NCI-H226 (cell line): Measurements from ENCODE around the gene ERFL.

Experiments
- DNase-seq: peaks from one replicate; pipeline ENCODE4 v3.0.0-alpha.2; 2015

Gene ERFL

GRCh38 chr19:41912899-41913537, 15.2 kb downstream of the ERFL start:
- DNase-seq, result no peak

DNA sequence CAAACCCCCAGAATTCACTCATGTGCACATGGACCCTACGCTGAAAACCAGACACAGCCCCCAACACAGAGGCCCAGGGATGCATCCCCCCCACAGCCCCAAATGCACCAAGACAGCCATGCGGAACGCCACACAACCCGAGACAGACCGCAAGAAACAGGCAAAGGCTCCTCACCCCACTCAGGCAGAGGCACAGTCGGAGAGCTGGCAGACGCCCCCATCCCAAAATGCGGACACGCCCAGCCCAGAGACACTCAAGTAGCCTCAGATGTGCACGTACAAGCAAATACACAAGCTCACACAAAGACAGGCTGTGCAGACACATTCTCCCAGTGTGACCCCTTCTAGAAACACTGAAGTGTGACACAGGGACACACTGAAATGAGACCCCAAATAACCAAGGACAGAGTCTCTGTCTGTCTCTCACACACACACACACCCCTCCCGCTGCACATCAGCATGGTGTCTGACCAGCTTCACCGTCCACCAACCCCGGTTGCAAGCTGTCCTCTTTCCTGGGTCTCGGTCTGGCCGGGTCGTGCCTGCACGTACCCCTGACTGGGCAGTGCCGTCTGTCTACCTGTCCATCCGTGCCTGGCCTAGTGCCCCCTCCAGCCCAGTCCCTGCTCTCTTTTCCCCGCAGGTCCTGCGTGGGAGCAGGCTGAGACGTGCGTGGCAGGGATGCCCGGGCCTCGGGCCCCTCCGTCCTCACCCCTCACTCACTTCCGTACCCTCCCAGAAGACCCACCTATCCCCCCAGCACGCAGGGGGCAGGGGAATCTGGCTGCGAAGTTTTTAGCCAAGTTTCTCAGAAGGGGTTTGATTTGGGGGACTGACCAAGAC, 16.1 kb downstream of the ERFL start:
- DNase-seq, result no peak

DNA sequence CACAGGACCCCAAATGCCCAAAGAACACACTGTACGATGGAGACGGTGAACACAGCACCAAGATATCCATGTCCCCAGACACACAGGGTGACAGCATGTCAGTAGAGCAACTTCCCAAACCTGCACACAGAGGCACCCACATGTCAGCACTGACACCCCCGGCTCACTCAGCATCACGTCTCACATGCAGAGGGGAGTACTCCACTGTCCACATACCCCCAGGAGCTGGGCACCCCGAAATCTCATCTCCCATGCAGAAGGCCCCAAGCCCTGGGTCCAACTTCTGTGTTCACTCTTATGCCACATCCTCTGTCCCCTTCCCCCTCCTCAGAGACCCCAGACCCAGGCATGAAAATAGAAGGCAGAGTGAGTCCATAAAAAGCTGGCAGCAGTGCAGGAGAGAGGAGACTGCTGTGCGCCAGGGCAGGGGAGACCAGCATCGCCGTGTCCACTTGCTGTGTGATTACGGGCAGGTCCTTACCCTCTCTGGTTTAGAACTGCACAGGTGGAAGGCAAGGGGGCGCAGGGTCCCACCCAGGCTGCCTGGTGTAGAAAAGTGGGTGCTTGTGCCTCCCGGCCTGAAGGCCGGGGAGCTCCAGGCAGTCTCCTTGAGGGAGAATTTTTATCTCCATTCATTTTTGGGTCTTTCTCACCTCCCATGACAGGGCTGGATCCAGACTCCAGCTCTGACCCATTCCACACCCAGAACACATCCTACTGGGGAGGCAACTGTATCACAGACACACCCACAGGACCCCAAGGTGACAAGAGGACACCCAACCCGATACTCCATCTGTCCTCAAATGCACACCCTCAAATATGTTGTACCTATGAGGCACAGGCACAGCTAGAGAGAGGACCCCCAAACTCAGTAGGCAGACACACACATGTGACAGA, 17.0 kb downstream of the ERFL start:
- no peak for DNase-seq

DNA sequence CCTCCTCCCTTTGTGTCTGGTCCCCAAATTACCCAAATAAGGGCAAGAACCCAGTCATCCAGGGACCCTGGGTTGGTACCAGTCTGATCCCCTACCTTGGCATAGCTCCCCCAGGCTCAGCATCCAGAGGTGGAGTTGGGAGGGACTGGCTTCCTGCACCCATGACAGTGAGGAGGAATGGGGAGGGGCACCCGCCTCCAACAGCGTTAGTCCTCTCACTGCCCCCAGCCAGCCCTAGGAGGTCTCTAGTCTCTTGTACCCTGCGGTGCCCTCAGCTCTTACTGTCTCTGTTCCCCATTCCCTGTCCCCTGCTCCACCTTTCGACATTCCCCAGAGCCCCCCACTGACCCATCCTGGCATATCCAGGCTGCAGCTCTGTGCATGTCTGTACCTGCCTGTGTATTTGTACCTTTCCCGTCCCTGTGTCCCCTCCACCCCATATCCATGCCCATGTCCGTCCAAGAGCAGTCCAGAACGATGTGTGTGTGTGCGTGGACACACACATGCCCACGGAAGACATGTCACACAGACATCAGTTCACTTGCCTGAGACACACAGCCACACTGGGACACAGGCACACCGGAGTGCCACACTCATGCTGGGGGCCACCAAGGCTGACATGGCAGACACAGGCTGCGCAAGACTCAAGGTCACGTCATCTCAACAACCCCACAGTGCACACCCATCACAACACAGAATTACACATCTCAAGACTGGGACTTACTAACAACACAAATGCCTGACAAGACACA, 17.8 kb downstream of the ERFL start:
- DNase-seq, result no peak

GRCh38 chr19:41909706-41910105, 18.5 kb downstream of the ERFL start:
- no peak for DNase-seq

DNA sequence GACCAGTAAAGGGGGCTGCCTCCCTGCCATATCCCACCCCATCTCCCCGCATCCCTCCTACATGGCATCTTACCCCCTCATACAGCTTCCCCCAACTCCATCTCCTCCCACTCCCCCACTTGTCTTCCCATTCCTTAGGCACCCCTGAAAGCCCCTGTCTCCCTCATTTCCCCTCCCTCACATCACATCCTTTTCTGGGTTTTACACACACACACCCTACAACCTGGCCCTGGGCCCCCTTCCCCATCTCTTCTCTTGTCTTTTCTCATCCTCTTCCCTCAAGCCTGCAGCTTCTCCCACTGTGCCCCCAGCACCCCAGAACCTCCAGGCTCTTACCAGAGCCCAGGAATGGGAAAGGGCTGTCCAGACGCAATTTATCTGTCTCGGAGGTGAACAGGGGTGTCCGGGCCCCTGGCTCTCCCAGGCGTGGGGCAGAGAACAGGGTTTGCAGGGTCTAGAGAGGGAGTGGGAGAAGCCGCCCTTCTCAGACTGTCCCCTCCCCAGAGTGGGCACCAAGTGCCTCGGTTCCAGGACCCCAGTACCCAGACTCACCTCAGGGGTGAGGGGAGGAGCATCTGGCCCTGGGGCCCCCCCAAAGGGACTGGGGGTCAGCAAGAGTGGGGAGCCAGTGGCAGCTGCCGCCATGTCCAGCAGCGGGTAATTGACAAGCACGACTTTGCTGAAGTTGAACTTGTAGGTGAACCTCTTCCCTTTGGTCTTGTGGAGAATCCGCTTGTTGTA, 19.4 kb downstream of the ERFL start:
- no peak for DNase-seq

DNA sequence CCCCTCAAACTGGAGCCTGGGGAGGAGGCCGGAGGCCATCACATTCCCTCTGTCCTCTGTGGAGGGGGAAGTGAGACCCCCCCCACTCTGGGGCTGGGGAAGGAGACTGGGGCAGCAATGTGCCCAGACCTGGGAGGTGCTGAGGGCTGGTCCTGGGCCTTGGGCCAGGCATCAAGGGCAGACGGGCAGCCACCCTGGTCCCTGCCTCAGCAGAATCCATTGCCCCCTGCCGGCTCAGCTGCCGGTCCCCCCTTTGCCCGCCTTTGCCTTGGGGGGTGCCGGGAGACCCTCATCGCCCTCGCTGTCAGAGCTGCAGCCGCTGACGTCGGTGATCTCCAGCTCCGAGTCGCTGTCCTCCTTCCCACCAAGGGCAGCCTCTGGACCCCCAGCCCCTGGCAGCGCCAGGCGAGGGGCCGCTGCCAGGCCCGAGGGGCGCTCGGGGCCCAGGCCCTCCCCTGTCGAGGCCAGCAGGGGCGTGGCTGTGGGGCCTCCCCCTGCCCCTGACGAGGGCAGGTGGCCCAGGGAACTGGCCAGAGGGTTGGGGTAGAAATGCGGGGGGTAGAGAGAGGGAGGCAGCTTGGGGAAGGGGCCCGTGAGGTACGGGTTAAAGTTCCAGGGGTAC, 20.1 kb downstream of the ERFL start:
- no peak for DNase-seq

DNA sequence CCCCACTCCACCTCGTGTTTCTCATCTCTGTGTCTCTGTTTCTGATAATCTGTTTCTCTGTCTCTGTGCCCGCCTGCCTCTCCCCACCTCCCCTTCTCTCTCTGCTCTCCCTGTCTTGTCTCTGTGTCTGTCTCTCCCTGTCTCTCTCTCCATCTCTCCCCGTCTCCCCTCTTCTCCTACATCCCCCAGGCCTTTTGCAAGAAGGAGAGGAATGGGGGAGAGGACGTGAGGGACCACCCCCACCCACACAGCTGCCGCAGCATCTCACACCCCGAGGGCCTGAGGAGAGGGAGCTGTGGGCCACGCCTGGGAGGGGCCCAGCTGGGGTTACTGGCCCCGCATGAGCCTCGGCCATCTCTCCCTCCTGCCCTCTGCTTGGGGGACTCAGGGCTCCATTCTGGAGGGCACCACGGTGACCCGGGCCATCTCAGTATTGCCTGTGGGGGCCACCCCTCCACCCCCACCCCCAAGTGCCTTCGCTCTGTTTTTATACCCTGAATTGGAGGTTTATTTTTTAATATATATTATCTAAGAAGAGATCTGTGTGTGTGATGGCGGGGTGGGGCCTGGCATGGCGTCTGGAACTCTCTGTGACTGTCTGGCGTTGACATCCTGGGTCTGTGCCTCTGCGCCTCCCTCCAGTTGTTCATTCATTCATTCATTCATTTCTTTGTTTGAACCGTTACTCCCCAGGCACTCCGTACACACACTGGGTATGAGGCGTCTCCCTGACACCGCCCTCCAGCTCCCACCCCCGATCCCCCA, 21.2 kb downstream of the ERFL start:
- DNase-seq, result no peak

- DNase-seq, result no peak
These were observed 22.0 kb downstream of the ERFL start for GRCh38 chr19:41906271-41906670.

GRCh38 chr19:41905273-41906002, 22.8 kb downstream of the ERFL start:
- no peak for DNase-seq

GRCh38 chr19:41904118-41904870, 24.0 kb downstream of the ERFL start:
- no peak for DNase-seq

- DNase-seq, result no peak
These were observed 24.9 kb downstream of the ERFL start for GRCh38 chr19:41903193-41903953.

DNA sequence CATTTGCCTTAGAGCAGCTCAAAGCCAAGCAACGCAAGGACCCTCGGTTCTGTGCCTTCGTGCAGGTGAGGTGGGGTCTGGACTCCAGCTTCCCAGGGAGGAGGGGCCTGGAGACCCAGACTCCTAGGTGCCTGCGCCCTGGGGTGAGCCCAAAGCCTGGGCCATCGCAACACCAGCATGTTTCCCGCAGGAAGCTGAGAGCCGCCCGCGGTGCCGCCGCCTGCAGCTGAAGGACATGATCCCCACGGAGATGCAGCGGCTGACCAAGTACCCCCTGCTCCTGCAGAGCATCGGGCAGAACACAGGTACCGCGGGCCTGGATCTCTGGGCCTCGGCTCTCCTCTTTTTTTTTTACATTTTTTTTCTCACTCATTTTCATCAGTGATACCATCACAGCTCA, 25.7 kb downstream of the ERFL start:
- DNase-seq, result no peak

DNA sequence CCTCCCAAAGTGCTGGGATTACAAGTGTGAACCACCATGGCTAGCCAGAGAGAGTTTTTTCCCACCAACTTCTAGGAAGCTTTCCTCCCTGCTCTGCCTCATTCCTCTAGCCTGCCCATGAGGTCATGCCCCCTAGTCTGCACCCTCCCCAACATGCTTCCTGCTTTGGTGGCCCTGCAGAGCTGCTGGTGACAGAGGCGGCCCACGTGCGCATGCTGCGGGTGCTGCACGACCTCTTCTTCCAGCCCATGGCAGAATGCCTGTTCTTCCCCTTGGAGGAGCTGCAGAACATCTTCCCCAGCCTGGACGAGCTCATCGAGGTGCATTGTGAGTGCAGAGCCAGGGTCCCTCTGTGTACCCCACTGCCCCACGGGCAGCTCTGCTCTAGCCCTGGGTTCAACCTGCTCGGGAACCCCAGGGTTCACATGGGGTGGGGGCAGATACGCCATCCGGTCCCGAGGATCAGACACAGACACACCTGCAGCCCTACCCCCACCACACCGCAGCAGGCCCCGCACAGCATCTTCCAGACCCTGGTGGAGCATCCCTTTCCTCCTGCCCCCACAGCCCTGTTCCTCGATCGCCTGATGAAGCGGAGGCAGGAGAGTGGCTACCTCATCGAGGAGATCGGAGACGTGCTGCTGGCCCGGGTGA, 26.4 kb downstream of the ERFL start:
- no peak for DNase-seq

- no peak for DNase-seq
These were observed 30.0 kb downstream of the ERFL start for GRCh38 chr19:41898235-41898634.

- no peak for DNase-seq
These were observed 30.4 kb downstream of the ERFL start for GRCh38 chr19:41897820-41898219.

GRCh38 chr19:41897181-41897580, 31.1 kb downstream of the ERFL start:
- DNase-seq, result no peak

DNA sequence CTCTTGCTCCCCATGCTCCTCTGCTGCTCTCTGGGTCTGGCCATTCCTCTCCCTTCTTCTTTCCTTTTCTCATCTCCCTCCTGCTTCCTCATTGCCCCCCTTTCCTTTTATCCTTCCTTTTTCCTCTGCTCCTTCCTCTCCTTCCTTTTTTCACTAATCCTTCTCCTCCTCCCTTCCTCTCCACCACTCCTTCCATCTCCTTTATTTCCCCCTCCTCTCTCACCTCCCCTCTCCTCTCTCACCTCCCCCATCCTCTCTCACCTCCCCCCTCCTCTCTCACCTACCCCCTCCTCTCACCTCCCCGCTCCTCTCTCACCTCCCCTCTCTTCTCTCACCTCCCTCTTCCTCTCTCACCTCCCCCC, 31.7 kb downstream of the ERFL start:
- no peak for DNase-seq
